Kidney epithelial cell (primary cell): Measurements from ENCODE around the gene TSPAN5. TPM values are rescaled to one million over a fixed set of nuclear protein-coding genes. Genes with fewer than 3 reads are reported as not detected.

Experiments used
- DNase-seq: peaks from one replicate; pipeline ENCODE4 v3.0.0-alpha.2; 2010; ENCODE audit warnings: low read depth
- H3K27me3 ChIP-seq: 2 replicates; pipeline ENCODE4 v1.6.0; 2011; ENCODE audit warnings: low read length; ENCODE audit not compliant: control insufficient read depth, insufficient read depth
- H3K36me3 ChIP-seq: 2 replicates; pipeline ENCODE4 v1.5.1; 2011; ENCODE audit warnings: low read length; ENCODE audit not compliant: control insufficient read depth, insufficient read depth
- H3K4me3 ChIP-seq: 2 replicates; pipeline ENCODE4 v1.5.1; 2011; ENCODE audit warnings: low read depth, mild to moderate bottlenecking, control low read depth, low read length
- total RNA-seq: library from RNA; depleted of rRNA; stranded (reverse); fragments of >200 nt; gene quantifications from 2 replicates; pipeline ENCODE4 v1.2.3, GENCODE V29; 2015
- TF ChIP-seq, protein P1 (sequence below): IDR thresholded peaks from 2 replicates; pipeline ENCODE4 v1.5.1; 2011; ENCODE audit warnings: mild to moderate bottlenecking, moderate library complexity, low read length, control low read depth, inconsistent platforms; ENCODE audit not compliant: insufficient read depth, poor library complexity, severe bottlenecking

The TSPAN5 gene
- total RNA-seq, 1 donor from 2014 or later, result 20.5 TPM

GRCh38 chr4:98473046-98473445 lies 185.4 kb downstream of the TSPAN5 start:
- DNase-seq, result no peak
- TF ChIP-seq, protein P1, sequence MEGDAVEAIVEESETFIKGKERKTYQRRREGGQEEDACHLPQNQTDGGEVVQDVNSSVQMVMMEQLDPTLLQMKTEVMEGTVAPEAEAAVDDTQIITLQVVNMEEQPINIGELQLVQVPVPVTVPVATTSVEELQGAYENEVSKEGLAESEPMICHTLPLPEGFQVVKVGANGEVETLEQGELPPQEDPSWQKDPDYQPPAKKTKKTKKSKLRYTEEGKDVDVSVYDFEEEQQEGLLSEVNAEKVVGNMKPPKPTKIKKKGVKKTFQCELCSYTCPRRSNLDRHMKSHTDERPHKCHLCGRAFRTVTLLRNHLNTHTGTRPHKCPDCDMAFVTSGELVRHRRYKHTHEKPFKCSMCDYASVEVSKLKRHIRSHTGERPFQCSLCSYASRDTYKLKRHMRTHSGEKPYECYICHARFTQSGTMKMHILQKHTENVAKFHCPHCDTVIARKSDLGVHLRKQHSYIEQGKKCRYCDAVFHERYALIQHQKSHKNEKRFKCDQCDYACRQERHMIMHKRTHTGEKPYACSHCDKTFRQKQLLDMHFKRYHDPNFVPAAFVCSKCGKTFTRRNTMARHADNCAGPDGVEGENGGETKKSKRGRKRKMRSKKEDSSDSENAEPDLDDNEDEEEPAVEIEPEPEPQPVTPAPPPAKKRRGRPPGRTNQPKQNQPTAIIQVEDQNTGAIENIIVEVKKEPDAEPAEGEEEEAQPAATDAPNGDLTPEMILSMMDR, result no peak
- Histone ChIP-seq H3K27me3 (no peaks in the 10 kb centered on the region), H3K36me3 (no peaks in the 10 kb centered on the region), H3K4me3 (no peak overlapping the region)

DNA sequence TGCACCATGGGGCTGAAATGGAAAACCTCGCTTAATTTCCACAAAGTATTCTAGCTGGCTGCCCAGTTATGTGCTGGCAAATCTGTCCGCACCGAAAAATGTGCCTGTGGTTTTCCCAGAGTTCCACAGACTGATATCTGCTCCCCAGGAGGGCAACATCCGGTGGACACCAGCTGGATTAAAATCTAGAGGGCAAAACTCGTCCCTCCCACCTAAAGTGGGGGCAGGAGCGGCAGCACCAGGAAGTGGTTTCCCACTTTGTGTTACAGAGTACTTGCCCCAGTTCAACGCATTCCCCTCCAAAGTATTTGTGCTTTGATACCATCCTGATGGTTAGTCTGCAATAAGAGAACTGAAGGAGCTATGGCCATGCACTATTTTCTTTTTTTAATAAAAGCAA lies 187.6 kb downstream of the TSPAN5 start:
- no peak for DNase-seq
- Histone ChIP-seq H3K36me3 (no peaks in the 10 kb centered on the region), H3K4me3 (no peak overlapping the region), H3K27me3 (no peaks in the 10 kb centered on the region)
- TF ChIP-seq, protein P1, result no peak

DNA sequence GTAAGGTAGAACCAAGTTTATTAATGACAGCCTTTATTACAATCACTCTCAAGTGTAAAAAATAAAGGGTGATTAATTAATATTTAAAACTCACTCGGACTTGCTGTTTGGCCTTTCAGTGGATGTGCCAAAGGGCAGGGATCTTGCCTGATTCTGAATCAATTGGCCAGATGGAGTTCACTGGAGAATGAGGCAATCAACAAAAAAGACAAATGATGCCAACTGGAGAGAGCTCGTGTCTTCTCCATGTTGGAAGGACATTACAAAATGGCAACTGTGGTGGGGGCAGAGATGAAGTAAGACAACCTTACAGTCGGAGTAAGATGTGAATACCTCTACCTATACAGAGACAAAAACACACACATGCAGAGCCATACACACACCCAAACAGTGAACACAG lies 188.0 kb downstream of the TSPAN5 start:
- H3K36me3 ChIP-seq, result no peaks in the 10 kb centered on the region
- no peak overlapping the region for H3K4me3 ChIP-seq
- TF ChIP-seq, protein P1, result no peak
- no peaks in the 10 kb centered on the region for H3K27me3 ChIP-seq
- no peak for DNase-seq

DNA sequence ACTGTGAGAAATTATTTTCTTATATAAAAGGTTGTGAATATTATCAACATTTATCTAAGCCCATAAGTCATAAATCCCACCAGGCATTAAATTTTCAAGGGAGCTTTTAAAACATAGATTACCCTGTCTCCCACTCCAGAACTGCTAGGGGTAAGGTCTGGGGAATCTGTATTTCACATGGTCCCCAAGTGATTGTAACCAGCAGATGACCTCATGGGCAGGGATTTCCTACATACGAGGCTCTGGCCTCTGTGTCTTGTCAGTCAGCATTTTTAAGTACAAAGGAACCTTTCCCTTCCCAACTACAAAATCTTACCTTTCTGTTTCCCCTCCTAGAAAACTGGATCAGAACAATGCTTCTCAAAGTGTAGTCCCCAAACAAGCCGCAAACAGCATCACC lies 188.6 kb downstream of the TSPAN5 start:
- TF ChIP-seq, protein P1, result no peak
- H3K36me3 ChIP-seq, result no peaks in the 10 kb centered on the region
- no peaks in the 10 kb centered on the region for H3K27me3 ChIP-seq
- DNase-seq, result no peak
- no peak overlapping the region for H3K4me3 ChIP-seq

- no peak for DNase-seq
- no peaks in the 10 kb centered on the region for H3K27me3 ChIP-seq
- TF ChIP-seq, protein P1, result no peak
- no peak overlapping the region for H3K4me3 ChIP-seq
- H3K36me3 ChIP-seq, result no peaks in the 10 kb centered on the region
These were observed 189.7 kb downstream of the TSPAN5 start for GRCh38 chr4:98468709-98469108.

GRCh38 chr4:98467627-98468072 lies 190.8 kb downstream of the TSPAN5 start:
- Histone ChIP-seq H3K27me3 (no peaks in the 10 kb centered on the region), H3K4me3 (peak overlapping the region; percentile 27), H3K36me3 (no peaks in the 10 kb centered on the region)
- peak; percentile 69 for DNase-seq
- TF ChIP-seq, protein P1, result peak; percentile 77
